Kidney tubule cell (primary cell): ENCODE data around the gene BMI1.
"Not testable (repeated sequence)": the region's sequence is repeated elsewhere in the genome, so short reads cannot be mapped to it uniquely, and the experiment has no call there.

Experiments
- DNase-seq: peaks from one replicate; pipeline ENCODE4 v3.0.0-alpha.2; 2018; ENCODE audit warnings: low spot score

The BMI1 gene

DNA sequence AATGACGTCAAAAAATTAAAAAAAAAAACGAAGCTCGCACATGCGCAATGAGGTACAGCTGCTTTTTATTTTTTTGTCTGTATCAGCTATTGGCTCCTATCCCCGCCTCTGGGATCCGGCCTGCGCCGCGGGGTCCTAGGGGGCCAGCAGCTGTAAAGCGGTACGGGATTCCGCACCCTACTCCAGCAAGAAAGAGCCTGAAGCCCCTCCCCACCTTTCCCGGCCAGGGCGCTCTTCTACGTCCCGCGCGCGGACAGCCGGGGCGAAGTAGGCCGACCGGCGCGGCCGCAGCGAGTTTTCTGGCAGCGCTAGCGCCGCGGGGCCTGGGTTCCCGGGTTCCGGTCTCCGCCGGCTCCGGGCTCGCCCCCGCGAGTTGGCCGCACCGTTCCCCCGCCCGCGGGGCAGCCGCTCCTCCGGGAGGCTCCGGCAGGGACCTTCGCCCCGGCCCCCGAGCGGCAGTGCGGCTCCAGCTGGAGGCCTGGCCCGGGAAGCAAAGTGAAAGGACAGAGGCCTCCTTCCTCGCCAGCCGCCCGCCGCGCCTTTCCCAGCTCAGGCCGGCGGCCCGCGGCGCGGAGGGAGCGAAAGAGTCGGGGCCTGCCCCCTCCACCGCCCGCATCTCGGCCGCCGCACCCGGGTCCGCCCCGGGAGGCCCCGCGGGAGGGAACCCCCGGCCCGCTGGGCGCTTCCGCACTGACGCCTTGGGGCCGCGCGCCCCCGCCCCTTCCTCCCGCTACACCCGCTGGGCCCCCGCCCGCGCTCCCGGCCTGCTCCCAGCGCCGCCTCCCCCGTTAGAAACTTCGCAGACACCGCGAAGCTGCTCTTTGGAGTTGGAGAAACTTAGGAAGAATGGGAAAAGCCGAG, 19.7 kb downstream of the BMI1 start:
- peak; percentile 82 for DNase-seq

DNA sequence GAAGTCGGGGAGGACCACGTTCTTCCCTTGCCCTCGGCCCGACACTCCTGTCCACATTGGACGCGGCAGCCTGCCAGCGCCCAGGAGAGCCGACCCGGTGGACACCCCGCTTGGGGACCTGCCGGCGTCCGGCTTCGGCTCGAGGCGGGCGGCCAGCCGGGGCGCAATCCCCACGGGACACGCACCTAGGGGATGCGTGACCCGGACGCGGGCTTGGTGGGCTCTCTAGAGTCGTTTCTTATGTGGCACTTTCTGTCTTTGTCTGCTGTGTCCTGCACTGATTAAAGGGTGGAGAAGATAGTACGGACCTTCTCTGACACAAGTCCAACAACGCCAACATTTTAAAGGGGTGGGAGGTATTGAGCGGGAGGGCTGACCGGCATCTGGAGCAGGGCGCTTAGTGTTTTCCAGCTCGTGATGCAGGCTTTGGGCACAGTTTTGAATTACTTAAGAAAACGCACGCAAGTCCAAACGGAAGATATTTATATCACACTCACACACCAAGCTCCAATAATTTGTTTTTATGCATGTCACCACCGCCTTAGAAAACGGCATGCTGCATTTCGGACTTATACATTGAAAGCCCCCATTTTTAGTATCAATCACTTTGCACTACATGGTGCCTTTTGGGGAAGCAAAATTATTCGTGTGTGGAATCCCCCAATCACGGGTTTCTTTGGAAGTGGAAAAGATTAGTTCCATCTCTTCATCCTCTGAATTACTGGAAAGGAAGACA, 20.5 kb downstream of the BMI1 start:
- no peak for DNase-seq

GRCh38 chr10:22341926-22342196, 21.0 kb downstream of the BMI1 start:
- DNase-seq, result no peak

GRCh38 chr10:22342421-22342820, 21.5 kb downstream of the BMI1 start:
- no peak for DNase-seq

DNA sequence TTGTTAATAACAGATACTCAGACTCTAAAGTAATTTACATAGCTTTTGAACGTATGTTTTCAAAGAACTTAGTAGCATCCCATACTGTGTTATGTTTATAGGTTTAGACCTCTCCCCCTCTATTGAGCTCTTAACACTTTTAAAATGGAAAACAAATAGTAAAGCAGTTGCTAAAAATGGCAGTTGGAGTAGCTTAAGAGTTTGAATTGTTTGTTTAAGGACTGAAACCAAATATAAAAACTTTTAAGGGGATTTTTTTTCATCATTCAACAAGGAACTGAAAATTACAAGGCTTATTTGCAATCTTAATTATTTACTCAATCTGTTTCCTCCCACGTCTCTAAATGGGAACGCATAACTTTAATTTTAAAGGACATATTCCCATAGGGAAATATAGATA, 22.8 kb downstream of the BMI1 start:
- no peak for DNase-seq

DNA sequence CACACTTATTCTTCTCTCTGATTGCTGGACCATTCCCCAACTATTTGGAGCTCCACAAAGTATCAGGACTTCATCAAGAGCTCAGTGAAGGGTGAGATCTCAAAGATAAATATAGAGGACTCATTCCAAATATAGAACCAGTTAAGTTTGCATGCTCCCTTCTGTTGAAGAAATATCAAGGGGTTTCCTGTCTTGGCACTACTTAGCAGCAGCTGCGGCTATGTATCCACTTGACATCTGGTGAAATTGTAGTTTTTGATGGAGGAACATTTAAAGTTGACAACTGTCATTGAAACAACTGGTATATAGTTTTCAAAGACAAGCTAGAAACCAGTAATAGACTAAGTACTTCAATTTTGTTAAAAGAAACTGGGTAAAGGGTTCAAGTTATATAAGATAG, 23.4 kb downstream of the BMI1 start:
- DNase-seq, result no peak

GRCh38 chr10:22344781-22345300, 23.9 kb downstream of the BMI1 start:
- no peak for DNase-seq

DNA sequence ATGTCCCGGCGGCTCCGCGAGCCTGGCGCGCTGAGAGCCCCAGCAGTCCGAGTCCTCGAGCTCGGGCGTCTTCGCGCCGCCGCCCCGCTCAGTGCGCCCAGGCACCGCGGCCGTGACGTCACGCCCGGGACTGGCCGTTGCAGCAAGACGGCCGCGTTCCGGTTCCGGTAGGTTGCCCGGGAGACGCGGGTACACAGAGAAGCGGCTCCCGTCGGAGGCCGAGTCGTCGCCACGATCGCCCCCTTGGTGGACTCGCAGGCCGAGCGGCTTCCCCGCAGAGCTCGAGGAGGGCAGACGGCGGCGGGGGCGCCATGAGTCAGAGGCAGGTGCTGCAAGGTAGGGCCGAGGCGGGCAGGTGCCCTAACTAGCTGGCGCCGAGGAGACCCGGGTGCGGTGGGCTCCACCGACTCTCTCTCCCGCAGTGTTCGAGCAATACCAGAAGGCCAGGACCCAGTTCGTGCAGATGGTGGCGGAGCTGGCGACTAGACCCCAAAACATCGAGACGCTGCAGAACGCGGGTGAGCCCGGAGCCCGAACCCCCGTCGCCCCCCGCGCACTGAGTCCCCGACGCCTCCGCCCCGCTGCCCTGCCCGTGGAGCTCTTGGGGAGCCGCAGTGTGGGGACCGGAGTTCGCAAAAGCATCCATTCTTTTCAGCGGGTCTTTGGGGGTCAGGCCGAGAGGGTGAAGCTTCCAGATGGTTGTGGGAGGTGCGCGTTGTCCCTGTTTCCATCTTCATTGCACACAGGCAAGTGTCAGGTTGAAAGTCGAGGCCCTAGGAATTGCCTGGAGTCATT, 24.6 kb downstream of the BMI1 start, which contains the start of gene SPAG6:
SPAG6 (plus strand) TSS at position 196 of the 795 bp plus-strand sequence; CDS start at position 312, 116 bp downstream.
- peak; percentile 12 for DNase-seq

DNA sequence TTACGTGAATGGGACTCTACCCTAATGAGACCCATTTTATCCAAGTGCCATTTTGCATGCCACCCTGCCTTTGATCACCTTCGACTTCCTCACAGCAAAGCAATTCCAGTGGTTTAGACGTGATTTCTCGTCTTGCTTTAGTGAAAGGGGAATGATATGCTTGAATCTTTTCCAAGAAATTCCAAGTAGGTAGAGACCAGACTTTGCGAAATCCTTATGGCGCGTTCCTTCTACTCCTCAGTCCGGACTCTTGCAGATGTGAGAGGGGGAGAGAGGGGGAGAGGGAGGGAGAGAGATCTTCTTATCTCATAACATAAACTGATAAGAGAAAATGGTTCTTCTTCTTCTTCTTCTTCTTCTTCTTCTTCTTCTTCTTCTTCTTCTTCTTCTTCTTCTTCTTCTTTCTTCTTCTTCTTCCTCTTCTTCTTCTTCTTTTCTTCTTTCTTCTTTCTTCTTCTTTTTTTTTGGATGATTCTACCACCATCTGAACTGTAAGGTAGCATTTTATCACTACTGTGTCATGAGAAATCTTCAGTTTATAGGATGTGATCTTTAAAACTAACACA, 25.3 kb downstream of the BMI1 start:
- DNase-seq, result no peak

DNA sequence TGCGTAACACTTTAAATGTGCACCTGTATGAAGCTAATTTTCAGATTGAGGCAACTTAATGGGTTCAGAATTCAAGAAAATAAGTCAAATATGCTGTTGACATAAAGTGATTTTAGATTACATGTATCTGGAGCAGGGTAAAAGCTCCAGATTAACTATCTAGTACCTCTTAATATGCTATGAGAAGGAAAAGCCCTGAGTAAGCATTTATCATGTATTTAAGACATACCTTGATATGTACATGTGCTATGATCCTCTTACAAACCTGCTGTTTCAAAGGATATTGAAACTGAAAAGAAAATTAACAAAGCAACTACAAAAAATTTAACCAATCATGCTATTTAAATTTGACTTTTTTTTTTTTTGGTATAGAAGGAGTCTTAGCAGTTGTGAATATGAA, 28.9 kb downstream of the BMI1 start:
- no peak for DNase-seq

- DNase-seq, result no peak
These were observed 30.3 kb downstream of the BMI1 start for GRCh38 chr10:22351131-22351703.

- DNase-seq, result no peak
These were observed 35.5 kb downstream of the BMI1 start for GRCh38 chr10:22356324-22356873.

DNA sequence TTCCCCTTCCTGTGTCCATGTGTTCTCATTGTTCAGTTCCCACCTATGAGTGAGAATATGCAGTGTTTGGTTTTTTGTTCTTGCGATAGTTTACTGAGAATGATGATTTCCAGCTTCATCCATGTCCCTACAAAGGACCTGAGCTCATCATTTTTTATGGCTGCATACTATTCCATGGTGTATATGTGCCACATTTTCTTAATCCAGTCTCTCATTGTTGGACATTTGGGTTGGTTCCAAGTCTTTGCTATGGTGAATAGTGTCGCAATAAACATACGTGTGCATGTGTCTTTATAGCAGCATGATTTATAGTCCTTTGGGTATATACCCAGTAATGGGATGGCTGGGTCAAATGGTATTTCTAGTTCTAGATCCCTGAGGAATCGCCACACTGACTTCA, 36.9 kb downstream of the BMI1 start:
- not testable (repeated sequence) for DNase-seq

DNA sequence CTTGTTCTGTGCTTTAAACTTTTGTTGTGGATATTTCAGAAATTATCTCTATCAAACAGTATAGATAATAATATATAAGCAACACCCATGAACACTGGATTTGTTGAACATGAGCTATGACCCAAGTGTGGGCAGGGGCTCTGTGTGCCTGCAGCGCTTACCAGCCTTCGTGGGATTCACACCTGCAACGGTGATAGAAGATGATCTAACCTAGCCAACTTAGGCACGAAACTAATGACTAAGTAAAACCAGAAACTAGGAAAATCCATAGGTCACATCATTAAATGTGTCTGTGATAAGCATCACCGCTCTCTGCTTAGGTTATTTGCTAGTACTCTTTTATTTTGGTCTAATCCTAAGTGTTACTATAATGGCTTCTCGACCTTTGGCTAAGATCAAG, 42.4 kb downstream of the BMI1 start:
- DNase-seq, result no peak

- DNase-seq, result no peak
These were observed 43.7 kb downstream of the BMI1 start for GRCh38 chr10:22364407-22365140.

- no peak for DNase-seq
These were observed 44.3 kb downstream of the BMI1 start for GRCh38 chr10:22365233-22365632.

GRCh38 chr10:22365644-22366434, 44.9 kb downstream of the BMI1 start:
- no peak for DNase-seq

DNA sequence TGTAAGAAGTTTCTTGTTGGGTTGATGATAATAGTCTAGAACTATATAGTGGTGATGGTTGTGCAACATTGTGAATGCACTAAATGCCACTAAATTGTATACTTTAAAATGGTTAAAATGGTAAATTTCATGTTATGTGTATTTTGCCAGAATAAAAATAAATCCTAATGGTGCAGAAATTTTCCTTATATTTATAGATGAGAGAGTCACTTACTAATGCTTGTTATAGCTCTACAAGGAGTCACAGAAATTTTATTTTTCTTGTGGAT, 45.5 kb downstream of the BMI1 start:
- no peak for DNase-seq

DNA sequence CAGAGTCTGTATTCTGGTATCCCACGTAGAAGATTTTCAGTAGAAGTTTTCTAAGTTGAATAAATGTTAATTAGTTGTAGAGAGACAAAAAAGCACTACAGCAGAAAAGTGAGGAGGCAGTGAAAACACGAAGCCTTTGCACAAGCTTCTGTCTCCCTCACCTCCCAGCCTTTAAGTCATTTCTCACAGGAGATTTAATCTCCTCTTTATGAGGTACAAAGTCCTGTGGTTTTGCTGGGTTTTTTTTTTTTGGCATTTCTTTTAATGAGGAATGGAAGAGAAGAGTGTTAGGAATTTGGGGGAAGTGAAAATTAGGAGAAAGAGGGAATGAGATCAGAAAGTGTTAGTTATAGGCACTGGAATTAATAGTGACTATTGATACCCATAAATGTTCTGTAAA, 45.9 kb downstream of the BMI1 start:
- DNase-seq, result no peak

DNA sequence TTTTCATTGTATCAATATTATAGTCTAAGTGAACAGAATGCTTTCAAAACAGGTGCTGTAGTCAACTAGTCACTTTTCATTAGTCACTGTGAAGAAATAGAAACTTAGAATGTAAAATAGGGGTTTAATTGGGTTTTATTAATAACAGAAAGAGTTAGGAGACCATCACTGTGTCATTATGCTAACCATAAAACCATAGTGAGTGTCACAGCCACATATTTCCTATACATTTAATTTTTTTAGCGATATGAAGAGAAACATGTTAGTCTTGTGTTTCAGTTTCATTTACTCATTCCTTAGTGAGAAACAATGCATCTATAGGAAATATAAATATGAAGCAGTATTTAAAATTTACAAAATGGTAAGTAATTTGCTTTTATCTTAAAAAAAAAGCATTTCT, 46.6 kb downstream of the BMI1 start:
- no peak for DNase-seq
